H1 (cell line): Measurements from ENCODE around the gene FLT4. TPM values are rescaled to one million over a fixed set of nuclear protein-coding genes. Genes with fewer than 3 reads are reported as not detected.

Experiments used
- CTCF ChIA-PET: fragments of 300-600 bp; sonication (Branson Sonifier 250); formaldehyde crosslinking; loops from one replicate; lab custom pipeline; 2021; ENCODE audit not compliant: partially characterized antibody; lab: Charles Lee
- POLR2A ChIA-PET: fragments of 300-600 bp; sonication (Branson Sonifier 250); formaldehyde crosslinking; loops from one replicate; lab custom pipeline; 2021; ENCODE audit warnings: inconsistent platforms; ENCODE audit not compliant: partially characterized antibody; lab: Charles Lee
- DNase-seq, 2 experiments: peaks; one replicate each; pipeline versions ENCODE4 v3.0.0 to v3.0.0-alpha.2; 2010 to 2022; ENCODE audit warnings: low spot score in 2 of 2, low read depth in 1 of 2, mixed read lengths in 1 of 2
- FAIRE-seq: peaks from 2 replicates; lab custom pipeline; 2011; peaks lifted over from hg19 to GRCh38; lab: Jason Lieb, UNC
- H2AFZ ChIP-seq: 2 replicates; pipeline ENCODE4 v1.8.1; 2012; ENCODE audit warnings: low read length, inconsistent platforms
- H2AK5ac ChIP-seq: 2 replicates; pipeline ENCODE4 v1.6.1; 2013; ENCODE audit warnings: low read depth, low read length
- H2BK120ac ChIP-seq: replicated peaks from 2 replicates; pipeline ENCODE3; 2013; ENCODE audit warnings: low read depth, low read length, inconsistent platforms
- H2BK12ac ChIP-seq: 2 replicates; pipeline ENCODE4 v1.6.1; 2013; ENCODE audit warnings: low read depth, low read length
- H2BK15ac ChIP-seq: 2 replicates; pipeline ENCODE4 v1.6.1; 2013; ENCODE audit warnings: low read length
- H2BK20ac ChIP-seq: 2 replicates; pipeline ENCODE4 v1.6.1; 2013; ENCODE audit warnings: low read length
- H2BK5ac ChIP-seq: 2 replicates; pipeline ENCODE4 v1.6.1; 2013; ENCODE audit warnings: low read depth, low read length
- H3K14ac ChIP-seq: 2 replicates; pipeline ENCODE4 v1.6.1; 2013; ENCODE audit warnings: inconsistent platforms; ENCODE audit not compliant: insufficient read length
- H3K18ac ChIP-seq: 2 replicates; pipeline ENCODE4 v1.6.1; 2013; ENCODE audit warnings: low read length; ENCODE audit errors: extremely low read depth
- H3K23ac ChIP-seq: 2 replicates; pipeline ENCODE4 v1.6.1; 2013; ENCODE audit warnings: inconsistent platforms; ENCODE audit not compliant: insufficient read length
- H3K23me2 ChIP-seq: 2 replicates; pipeline ENCODE4 v1.6.1; 2013; ENCODE audit warnings: low read depth, low read length
- H3K27ac ChIP-seq: 2 replicates; pipeline ENCODE4 v1.6.1; 2011; ENCODE audit warnings: low read depth, low read length, inconsistent platforms
- H3K27me3 ChIP-seq, 4 experiments: replicated peaks in 1 of 4; 1 replicate in 1 of 4; 2 replicates in 3 of 4; pipeline versions ENCODE4 v1.6.1 to v1.8.1; 2011 to 2013; ENCODE audit warnings: low read length in 3 of 4, mild to moderate bottlenecking in 3 of 4, inconsistent platforms in 2 of 4, mixed read lengths in 2 of 4, moderate library complexity in 1 of 4; ENCODE audit not compliant: control insufficient read depth in 3 of 4, insufficient read depth in 3 of 4; ENCODE audit errors: extremely low read depth in 1 of 4
- H3K36me3 ChIP-seq, 4 experiments: 2 replicates each; pipeline versions ENCODE4 v1.6.1 to v1.8.1; 2011 to 2013; ENCODE audit warnings: mild to moderate bottlenecking in 4 of 4, low read length in 3 of 4, moderate library complexity in 2 of 4, control low read depth in 1 of 4, inconsistent platforms in 1 of 4; ENCODE audit not compliant: insufficient read depth in 4 of 4, control insufficient read depth in 2 of 4
- H3K4ac ChIP-seq: replicated peaks from 2 replicates; pipeline ENCODE3; 2013; ENCODE audit warnings: low read length, low read depth, mixed read lengths, inconsistent platforms; ENCODE audit not compliant: insufficient read length
- H3K4me1 ChIP-seq, 4 experiments: replicated peaks in 1 of 4; 1 replicate in 1 of 4; 2 replicates in 3 of 4; pipeline versions ENCODE4 v1.6.1 to v1.8.1; 2011 to 2013; ENCODE audit warnings: low read length in 3 of 4, inconsistent platforms in 2 of 4, mixed read lengths in 1 of 4; ENCODE audit not compliant: insufficient read depth in 4 of 4, control insufficient read depth in 3 of 4
- H3K4me2 ChIP-seq, 2 experiments: 2 replicates each; pipeline versions ENCODE4 v1.6.1 to v1.8.1; 2011 to 2013; ENCODE audit warnings: low read depth in 2 of 2, low read length in 2 of 2, control low read depth in 1 of 2, inconsistent platforms in 1 of 2, mild to moderate bottlenecking in 1 of 2; ENCODE audit not compliant: insufficient read depth in 1 of 2
- H3K4me3 ChIP-seq, 4 experiments: fragments of 200-600, 300-600 bp in 1 of 4; sonication (generic), shearing (Covaris generic), sonication (Bioruptor Twin) in 1 of 4; 2 replicates each; pipeline versions ENCODE4 v1.5.1 to v1.8.1; 2011 to 2016; ENCODE audit warnings: low read length in 4 of 4, low read depth in 3 of 4, control low read depth in 2 of 4, inconsistent platforms in 2 of 4, mild to moderate bottlenecking in 2 of 4, mixed read lengths in 1 of 4, moderate library complexity in 1 of 4; ENCODE audit not compliant: insufficient read depth in 2 of 4; ENCODE audit errors: extremely low read depth in 1 of 4
- H3K56ac ChIP-seq: replicated peaks from 2 replicates; pipeline ENCODE3; 2013; ENCODE audit warnings: low read depth, mild to moderate bottlenecking, mixed read lengths, low read length, inconsistent platforms; ENCODE audit not compliant: insufficient read length
- H3K79me1 ChIP-seq: 2 replicates; pipeline ENCODE4 v1.6.1; 2013; ENCODE audit warnings: low read depth, low read length, control low read depth
- H3K79me2 ChIP-seq, 2 experiments: 2 replicates each; pipeline versions ENCODE4 v1.6.1 to v1.8.1; 2012 to 2013; ENCODE audit warnings: low read length in 2 of 2, mild to moderate bottlenecking in 2 of 2, inconsistent platforms in 1 of 2; ENCODE audit not compliant: insufficient read depth in 2 of 2, control insufficient read depth in 1 of 2
- H3K9ac ChIP-seq, 4 experiments: replicated peaks in 1 of 4; 1 replicate in 1 of 4; 2 replicates in 3 of 4; pipeline versions ENCODE4 v1.6.1 to v1.8.1; 2011 to 2013; ENCODE audit warnings: low read depth in 3 of 4, low read length in 3 of 4, control low read depth in 2 of 4, mild to moderate bottlenecking in 2 of 4, moderate library complexity in 2 of 4, inconsistent platforms in 1 of 4; ENCODE audit errors: extremely low read depth in 1 of 4
- H3K9me3 ChIP-seq, 2 experiments: 2 replicates each; pipeline versions ENCODE4 v1.6.1 to v1.8.1; 2012 to 2013; ENCODE audit warnings: mild to moderate bottlenecking in 2 of 2, moderate library complexity in 2 of 2, control low read depth in 1 of 2, inconsistent platforms in 1 of 2, low read depth in 1 of 2, low read length in 1 of 2, mixed read lengths in 1 of 2; ENCODE audit not compliant: insufficient read depth in 2 of 2
- H4K20me1 ChIP-seq, 2 experiments: replicated peaks in 1 of 2; 2 replicates each; pipeline versions ENCODE3 to v1.8.1; 2011 to 2013; ENCODE audit warnings: inconsistent platforms in 2 of 2, low read length in 2 of 2, mild to moderate bottlenecking in 1 of 2; ENCODE audit not compliant: insufficient read depth in 2 of 2, control insufficient read depth in 1 of 2
- H4K5ac ChIP-seq: 2 replicates; pipeline ENCODE4 v1.6.1; 2013; ENCODE audit warnings: low read length, low read depth, mixed read lengths, inconsistent platforms; ENCODE audit not compliant: insufficient read length
- H4K8ac ChIP-seq: 2 replicates; pipeline ENCODE4 v1.8.0; 2013; ENCODE audit warnings: mild to moderate bottlenecking, moderate library complexity, low read length, inconsistent platforms; ENCODE audit not compliant: insufficient read depth; ENCODE audit errors: extremely low read depth
- H4K91ac ChIP-seq: replicated peaks from 2 replicates; pipeline ENCODE3; 2013; ENCODE audit warnings: low read length, mixed read lengths, inconsistent platforms; ENCODE audit not compliant: insufficient read length
- ATF3 ChIP-seq: IDR thresholded peaks from 2 replicates; pipeline ENCODE4 v1.6.1; 2011; ENCODE audit warnings: low read depth, mild to moderate bottlenecking, low read length; ENCODE audit not compliant: insufficient read depth
- E2F6 ChIP-seq: IDR thresholded peaks from 2 replicates; pipeline ENCODE4 v1.6.1; 2012; ENCODE audit warnings: inconsistent platforms
- FOSL1 ChIP-seq: IDR thresholded peaks from 2 replicates; pipeline ENCODE4 v1.6.1; 2011; ENCODE audit warnings: mild to moderate bottlenecking, low read depth, low read length, moderate library complexity; ENCODE audit not compliant: insufficient read depth
- GTF2F1 ChIP-seq: IDR thresholded peaks from 2 replicates; pipeline ENCODE4 v1.6.1; 2012; ENCODE audit warnings: low read depth, low read length, improper control_type of control experiment, borderline replicate concordance
- MAX ChIP-seq: IDR thresholded peaks from 2 replicates; pipeline ENCODE4 v1.6.1; 2012; ENCODE audit warnings: inconsistent platforms
- POU5F1 ChIP-seq: IDR thresholded peaks from 2 replicates; pipeline ENCODE4 v1.6.1; 2011; ENCODE audit warnings: low read depth, mild to moderate bottlenecking, low read length, moderate library complexity
- TCF12 ChIP-seq: IDR thresholded peaks from 2 replicates; pipeline ENCODE4 v1.6.1; 2011; ENCODE audit warnings: low read depth, mild to moderate bottlenecking, low read length
- TEAD4 ChIP-seq: IDR thresholded peaks from 2 replicates; pipeline ENCODE4 v1.6.1; 2012; ENCODE audit warnings: low read depth, low read length, inconsistent platforms, mixed read lengths
- WGBS, 2 experiments: shearing (Covaris generic) in 1 of 2; methylation state at CpG; one replicate each; pipeline versions ENCODE4 v1.1.6 to v1.1.7; 2013 to 2015; ENCODE audit warnings: low lambda C conversion rate in 2 of 2, mixed read lengths in 2 of 2, inconsistent platforms in 1 of 2, low coverage in 1 of 2, missing lambda C conversion rate in 1 of 2; ENCODE audit not compliant: insufficient replicate concordance in 2 of 2, insufficient coverage in 1 of 2, insufficient read length in 1 of 2; ENCODE audit errors: extremely low coverage in 1 of 2, missing lambda C conversion rate in 1 of 2; 5-methylcytosine and 5-hydroxymethylcytosine counted together
- polyA plus RNA-seq, 7 experiments: library from polyadenylated mRNA; depleted of rRNA in 3 of 7; stranded (reverse) in 5 of 7; unstranded in 2 of 7; fragments of >200 nt in 5 of 7; fragments of 200-250 nt in 2 of 7; gene quantifications; 1 replicate in 5 of 7; 2 replicates in 1 of 7; 4 replicates in 1 of 7; pipeline versions ENCODE4 v1.2.1 to v1.2.3, GENCODE V29; 2011 to 2013; ENCODE audit warnings: missing spikeins in 2 of 7, mixed read lengths in 2 of 7
- total RNA-seq: library from RNA; stranded (reverse); fragmentation: NEBNext Ultra II Directional; extraction: Animal tissue kit (Norgen Biotek cat#: 25700); gene quantifications from 2 replicates; pipeline ENCODE4 v1.2.1, GENCODE V29; 2021

FLT4 gene
- total and polyA plus RNA-seq, 2 of the 8 experiments (the other 6 are each of a cell fraction or from before 2014, with no cell fraction given), result 6.5 to 7.7 TPM

- Histone ChIP-seq H4K5ac (no peak overlapping the region), H2AK5ac (no peak overlapping the region), H3K14ac (no peak overlapping the region), H3K18ac (no peak overlapping the region), H3K56ac (no peak overlapping the region), H3K9ac (no peak overlapping the region), H3K4me1 (no peaks in the 10 kb centered on the region; a peak in 1 of 7 replicates), H2BK5ac (no peak overlapping the region), H3K23me2 (no peaks in the 10 kb centered on the region), H2BK15ac (no peak overlapping the region), H3K4me2 (no peak overlapping the region), H2BK20ac (no peak overlapping the region), H2AFZ (no peak overlapping the region), H4K8ac (no peak overlapping the region), H3K9me3 (no peaks in the 10 kb centered on the region), H3K27me3 (peaks cover 0 to 6% (median 1%) of the 10 kb centered on the region in 4 experiments; a peak in 2 of 7 replicates), H2BK12ac (no peak overlapping the region), H3K79me1 (no peaks in the 10 kb centered on the region), H4K20me1 (peaks cover 0 to 1% of the 10 kb centered on the region in 2 experiments), H3K4ac (no peak overlapping the region), H3K23ac (no peak overlapping the region), H3K36me3 (no peaks in the 10 kb centered on the region), H2BK120ac (no peak overlapping the region), H4K91ac (no peak overlapping the region), H3K4me3 (no peak overlapping the region), H3K27ac (no peak overlapping the region), H3K79me2 (no peaks in the 10 kb centered on the region)
- ChIA-PET POLR2A (no interaction called here), CTCF (interaction anchor here (0.6 to 2.0 kb wide), 3 partner anchors 13 to 108 kb away, joined by 3 to 6 read pairs (median 5); no protein-coding TSS in a partner anchor)
- TF ChIP-seq GTF2F1 (no peak), POU5F1 (no peak), ATF3 (no peak), E2F6 (no peak), FOSL1 (no peak), TEAD4 (no peak), TCF12 (no peak), MAX (no peak)
- no peak for FAIRE-seq
- 84% methylated on average over 15 of the region's 15 CpGs; no CpG with 5 or more reads in 1 of the 2 experiments for WGBS, 2 experiments
- no peak for DNase-seq
Measured at GRCh38 chr5:180612683-180613082, 36.7 kb downstream of the FLT4 start.
